ENCODE results near the gene FGFR4. TPM values are rescaled to one million over a fixed set of nuclear protein-coding genes. Genes with fewer than 3 reads are reported as not detected.

The FGFR4 gene
- polyA plus RNA-seq, 1 of the 3 experiments (the other 2 are of a cell fraction): 5.6 TPM

DNA sequence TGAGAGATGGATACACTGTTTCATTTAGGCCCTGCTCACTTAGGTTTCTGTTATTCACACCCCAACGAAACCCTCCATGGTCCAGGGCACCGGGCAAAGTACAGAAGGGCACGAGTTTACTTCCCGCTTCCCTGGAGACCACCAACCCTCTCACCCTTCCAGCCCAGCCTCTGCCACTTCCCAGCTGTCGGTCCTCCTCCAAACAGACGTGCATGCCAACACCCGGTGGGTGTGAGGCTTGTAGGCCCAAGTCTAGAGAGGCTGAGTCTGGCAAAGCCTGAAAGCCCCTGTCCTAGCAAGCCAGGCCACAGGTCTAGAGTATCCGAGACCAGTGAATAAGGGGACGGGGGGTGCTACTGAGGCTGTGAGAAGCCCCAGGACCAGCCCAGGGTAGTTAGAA lies 7.1 kb upstream of the FGFR4 start:
- 91% methylated on average over 6 of the region's 9 CpGs for WGBS (ENCODE audit: low lambda C conversion rate)
- no peaks in the 10 kb centered on the region for H3K27me3 ChIP-seq (ENCODE audit: insufficient read depth)
- no peaks in the 10 kb centered on the region for H3K79me2 ChIP-seq (ENCODE audit: insufficient read depth)
- H3F3A ChIP-seq (replicated peaks; ENCODE audit: insufficient read depth): peaks cover 4% of the 10 kb centered on the region
- no peak overlapping the region for H3K27ac ChIP-seq (ENCODE audit: low read depth in 2 of 2, low read length in 1 of 2)
- H4K20me1 ChIP-seq (ENCODE audit: insufficient read depth): no peaks in the 10 kb centered on the region
- no peak overlapping the region for H2AFZ ChIP-seq (ENCODE audit: low read depth)
- no peaks in the 10 kb centered on the region for H3K4me1 ChIP-seq (ENCODE audit: control insufficient read depth in 1 of 2, insufficient read depth in 2 of 2, low read depth in 1 of 2, low read length in 1 of 2)
- no peaks in the 10 kb centered on the region for H3K36me3 ChIP-seq (replicated peaks in 1 of 2; ENCODE audit: control insufficient read depth in 1 of 2, insufficient read depth in 2 of 2, low read length in 1 of 2)
- no peak overlapping the region for H3K4me2 ChIP-seq
- H3K9me3 ChIP-seq: no peaks in the 10 kb centered on the region
- TF ChIP-seq RCOR1 (IDR thresholded peaks at IDR 0.05; ENCODE audit: low read length): no peak
- TF ChIP-seq GATA2 (CRISPR knock-in tag; IDR thresholded peaks at IDR 0.05): no peak
- no peak for TF ChIP-seq MEF2A (IDR thresholded peaks at IDR 0.05; ENCODE audit: borderline replicate concordance, low read depth)
- TF ChIP-seq, protein P1, sequence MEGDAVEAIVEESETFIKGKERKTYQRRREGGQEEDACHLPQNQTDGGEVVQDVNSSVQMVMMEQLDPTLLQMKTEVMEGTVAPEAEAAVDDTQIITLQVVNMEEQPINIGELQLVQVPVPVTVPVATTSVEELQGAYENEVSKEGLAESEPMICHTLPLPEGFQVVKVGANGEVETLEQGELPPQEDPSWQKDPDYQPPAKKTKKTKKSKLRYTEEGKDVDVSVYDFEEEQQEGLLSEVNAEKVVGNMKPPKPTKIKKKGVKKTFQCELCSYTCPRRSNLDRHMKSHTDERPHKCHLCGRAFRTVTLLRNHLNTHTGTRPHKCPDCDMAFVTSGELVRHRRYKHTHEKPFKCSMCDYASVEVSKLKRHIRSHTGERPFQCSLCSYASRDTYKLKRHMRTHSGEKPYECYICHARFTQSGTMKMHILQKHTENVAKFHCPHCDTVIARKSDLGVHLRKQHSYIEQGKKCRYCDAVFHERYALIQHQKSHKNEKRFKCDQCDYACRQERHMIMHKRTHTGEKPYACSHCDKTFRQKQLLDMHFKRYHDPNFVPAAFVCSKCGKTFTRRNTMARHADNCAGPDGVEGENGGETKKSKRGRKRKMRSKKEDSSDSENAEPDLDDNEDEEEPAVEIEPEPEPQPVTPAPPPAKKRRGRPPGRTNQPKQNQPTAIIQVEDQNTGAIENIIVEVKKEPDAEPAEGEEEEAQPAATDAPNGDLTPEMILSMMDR (IDR thresholded peaks at IDR 0.05): no peak
- TF ChIP-seq FOXM1 (IDR thresholded peaks at IDR 0.05; ENCODE audit: low read depth): no peak
- TF ChIP-seq, protein P2, sequence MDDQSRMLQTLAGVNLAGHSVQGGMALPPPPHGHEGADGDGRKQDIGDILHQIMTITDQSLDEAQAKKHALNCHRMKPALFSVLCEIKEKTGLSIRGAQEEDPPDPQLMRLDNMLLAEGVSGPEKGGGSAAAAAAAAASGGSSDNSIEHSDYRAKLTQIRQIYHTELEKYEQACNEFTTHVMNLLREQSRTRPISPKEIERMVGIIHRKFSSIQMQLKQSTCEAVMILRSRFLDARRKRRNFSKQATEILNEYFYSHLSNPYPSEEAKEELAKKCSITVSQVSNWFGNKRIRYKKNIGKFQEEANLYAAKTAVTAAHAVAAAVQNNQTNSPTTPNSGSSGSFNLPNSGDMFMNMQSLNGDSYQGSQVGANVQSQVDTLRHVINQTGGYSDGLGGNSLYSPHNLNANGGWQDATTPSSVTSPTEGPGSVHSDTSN (IDR thresholded peaks at IDR 0.05): no peak
- no peak for TF ChIP-seq SIN3A (IDR thresholded peaks at IDR 0.05; ENCODE audit: borderline replicate concordance, low read depth, low read length)
- no peak for TF ChIP-seq GABPA (IDR thresholded peaks at IDR 0.05; ENCODE audit: low read depth)
- TF ChIP-seq FOSL2 (IDR thresholded peaks at IDR 0.05; ENCODE audit: borderline replicate concordance, low read depth): no peak
- TF ChIP-seq EP300 (IDR thresholded peaks at IDR 0.05; ENCODE audit: borderline replicate concordance in 1 of 2, low read depth in 1 of 2, low read length in 1 of 2): no peak
- no peak for TF ChIP-seq EZH2phosphoT487 (IDR thresholded peaks at IDR 0.05; ENCODE audit: borderline replicate concordance, low read depth)
- no peak for TF ChIP-seq RAD21 (IDR thresholded peaks at IDR 0.05; ENCODE audit: low read length)
- TF ChIP-seq RFX5 (IDR thresholded peaks at IDR 0.05; ENCODE audit: low read length): no peak
- no peak for TF ChIP-seq YY1 (IDR thresholded peaks at IDR 0.05; ENCODE audit: low read depth)
- TF ChIP-seq POLR2AphosphoS5 (IDR thresholded peaks at IDR 0.05; ENCODE audit: low read depth, low read length): no peak
- TF ChIP-seq, protein P3, sequence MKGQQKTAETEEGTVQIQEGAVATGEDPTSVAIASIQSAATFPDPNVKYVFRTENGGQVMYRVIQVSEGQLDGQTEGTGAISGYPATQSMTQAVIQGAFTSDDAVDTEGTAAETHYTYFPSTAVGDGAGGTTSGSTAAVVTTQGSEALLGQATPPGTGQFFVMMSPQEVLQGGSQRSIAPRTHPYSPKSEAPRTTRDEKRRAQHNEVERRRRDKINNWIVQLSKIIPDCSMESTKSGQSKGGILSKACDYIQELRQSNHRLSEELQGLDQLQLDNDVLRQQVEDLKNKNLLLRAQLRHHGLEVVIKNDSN (IDR thresholded peaks at IDR 0.05; ENCODE audit: borderline replicate concordance, low read depth): no peak
- TF ChIP-seq, protein P4, sequence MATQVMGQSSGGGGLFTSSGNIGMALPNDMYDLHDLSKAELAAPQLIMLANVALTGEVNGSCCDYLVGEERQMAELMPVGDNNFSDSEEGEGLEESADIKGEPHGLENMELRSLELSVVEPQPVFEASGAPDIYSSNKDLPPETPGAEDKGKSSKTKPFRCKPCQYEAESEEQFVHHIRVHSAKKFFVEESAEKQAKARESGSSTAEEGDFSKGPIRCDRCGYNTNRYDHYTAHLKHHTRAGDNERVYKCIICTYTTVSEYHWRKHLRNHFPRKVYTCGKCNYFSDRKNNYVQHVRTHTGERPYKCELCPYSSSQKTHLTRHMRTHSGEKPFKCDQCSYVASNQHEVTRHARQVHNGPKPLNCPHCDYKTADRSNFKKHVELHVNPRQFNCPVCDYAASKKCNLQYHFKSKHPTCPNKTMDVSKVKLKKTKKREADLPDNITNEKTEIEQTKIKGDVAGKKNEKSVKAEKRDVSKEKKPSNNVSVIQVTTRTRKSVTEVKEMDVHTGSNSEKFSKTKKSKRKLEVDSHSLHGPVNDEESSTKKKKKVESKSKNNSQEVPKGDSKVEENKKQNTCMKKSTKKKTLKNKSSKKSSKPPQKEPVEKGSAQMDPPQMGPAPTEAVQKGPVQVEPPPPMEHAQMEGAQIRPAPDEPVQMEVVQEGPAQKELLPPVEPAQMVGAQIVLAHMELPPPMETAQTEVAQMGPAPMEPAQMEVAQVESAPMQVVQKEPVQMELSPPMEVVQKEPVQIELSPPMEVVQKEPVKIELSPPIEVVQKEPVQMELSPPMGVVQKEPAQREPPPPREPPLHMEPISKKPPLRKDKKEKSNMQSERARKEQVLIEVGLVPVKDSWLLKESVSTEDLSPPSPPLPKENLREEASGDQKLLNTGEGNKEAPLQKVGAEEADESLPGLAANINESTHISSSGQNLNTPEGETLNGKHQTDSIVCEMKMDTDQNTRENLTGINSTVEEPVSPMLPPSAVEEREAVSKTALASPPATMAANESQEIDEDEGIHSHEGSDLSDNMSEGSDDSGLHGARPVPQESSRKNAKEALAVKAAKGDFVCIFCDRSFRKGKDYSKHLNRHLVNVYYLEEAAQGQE (IDR thresholded peaks at IDR 0.05; ENCODE audit: low read depth, low read length): no peak
- DNase-seq: no peak
- no peaks in the 10 kb centered on the region for H3K9me2 ChIP-seq
- H3K9ac ChIP-seq: no peak overlapping the region
- ChIA-PET CTCF (interaction anchor here (4.2 kb wide), 1 partner anchor 33 kb away, joined by 21 read pairs; no protein-coding TSS in a partner anchor), POLR2A (no interaction called here)
- no peak overlapping the region for H3K4me3 ChIP-seq (ENCODE audit: low read depth in 2 of 2, low read length in 1 of 2)
